HS-5 (cell line): Measurements from ENCODE around the gene TXN.
"Not testable (repeated sequence)": the region's sequence is repeated elsewhere in the genome, so short reads cannot be mapped to it uniquely, and the experiment has no call there.

Experiments
- DNase-seq: peaks from one replicate; pipeline ENCODE4 v3.0.0-alpha.2; 2012; ENCODE audit warnings: low read depth

The TXN gene

GRCh38 chr9:110257097-110257841, 962 bp upstream of the TXN start:
- no peak for DNase-seq

- no peak for DNase-seq
Measured at GRCh38 chr9:110255463-110256379, 586 bp downstream of the TXN start.

- no peak for DNase-seq
Measured at GRCh38 chr9:110255034-110255462, 1.3 kb downstream of the TXN start.

GRCh38 chr9:110254500-110254899, 1.8 kb downstream of the TXN start:
- DNase-seq: no peak

DNA sequence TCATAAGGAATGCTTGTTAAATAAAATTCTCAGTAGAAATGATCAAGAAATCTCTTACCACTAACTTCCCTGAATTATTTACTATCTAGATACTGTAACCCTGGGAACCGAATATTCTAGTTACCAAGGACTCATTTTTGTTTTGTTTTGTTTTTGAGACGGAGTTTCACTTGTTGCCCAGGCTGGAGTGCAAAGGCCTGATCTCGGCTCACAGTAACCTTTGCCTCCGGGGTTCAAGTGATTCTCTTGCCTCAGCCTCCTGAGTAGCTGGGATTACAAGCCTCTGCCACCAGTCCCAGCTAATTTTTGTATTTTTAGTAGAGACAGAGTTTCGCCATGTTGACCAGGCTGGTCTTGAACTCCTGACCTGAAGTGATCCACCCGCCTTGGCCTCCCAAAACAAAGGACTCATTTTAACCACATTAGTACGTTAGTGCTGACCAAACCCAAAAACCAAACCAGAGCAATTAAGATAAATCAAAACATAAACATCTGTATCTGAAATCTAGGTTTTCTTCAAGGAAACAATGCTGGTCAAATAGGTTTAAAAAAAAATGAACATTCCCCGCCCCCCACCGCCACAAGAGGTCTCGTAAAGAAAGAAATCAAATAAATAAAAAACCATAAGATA, 3.7 kb downstream of the TXN start:
- DNase-seq: no peak

GRCh38 chr9:110251770-110252169, 4.5 kb downstream of the TXN start:
- not testable (repeated sequence) for DNase-seq

DNA sequence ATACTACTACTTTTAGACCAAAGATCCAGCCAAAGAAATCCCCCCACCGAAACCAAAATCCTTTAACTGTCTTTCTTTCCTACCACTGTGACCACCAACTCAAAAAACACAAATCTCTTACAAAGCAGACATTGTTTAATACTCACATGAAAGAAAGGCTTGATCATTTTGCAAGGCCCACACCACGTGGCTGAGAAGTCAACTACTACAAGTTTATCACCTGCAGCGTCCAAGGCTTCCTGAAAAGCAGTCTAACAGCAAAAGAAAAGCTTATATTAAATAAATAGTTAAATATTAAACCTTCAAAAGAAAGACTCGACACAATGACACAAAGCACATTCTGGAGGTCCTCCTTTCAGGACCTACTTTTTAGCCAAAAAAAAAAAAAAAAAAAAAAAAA, 5.1 kb downstream of the TXN start:
- no peak for DNase-seq

DNA sequence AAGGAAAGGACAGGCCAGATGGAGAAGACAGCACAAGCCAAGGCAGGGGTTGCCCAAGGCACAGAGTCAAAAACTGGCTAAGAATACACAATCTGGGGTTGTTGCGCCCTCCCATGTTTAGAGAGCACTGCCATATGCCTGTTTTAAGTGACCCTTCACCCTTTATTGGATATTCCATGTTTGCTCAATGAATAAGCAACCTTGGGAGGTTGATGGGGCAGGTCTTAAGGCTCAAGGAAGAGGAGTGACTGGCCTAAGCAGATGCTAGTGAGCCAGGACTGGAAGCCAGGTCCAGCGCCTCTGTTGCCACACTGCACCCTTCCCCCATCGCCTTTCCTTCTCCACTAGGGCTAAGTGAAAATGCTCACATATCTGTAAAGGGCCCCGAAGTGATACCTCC, 6.7 kb downstream of the TXN start:
- DNase-seq: no peak

GRCh38 chr9:110248361-110248760, 7.9 kb downstream of the TXN start:
- no peak for DNase-seq

DNA sequence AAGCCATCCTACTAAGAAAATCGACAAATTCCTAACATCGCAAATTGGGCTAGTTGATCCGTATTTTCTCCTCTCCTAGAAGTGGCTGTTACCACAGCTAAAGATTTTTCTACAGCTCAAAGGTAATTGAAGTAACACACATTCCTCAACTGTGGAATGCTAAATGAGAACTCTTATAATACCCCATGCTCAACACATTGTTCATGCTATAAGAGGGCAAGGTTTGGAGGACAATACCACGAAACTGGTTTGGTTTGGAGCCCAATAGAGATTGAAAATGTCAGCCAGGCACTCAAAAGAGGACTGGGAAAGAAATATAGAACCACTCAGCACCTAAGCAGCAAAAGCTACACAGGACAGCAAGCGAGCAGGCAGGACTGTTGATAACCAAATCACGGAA, 10.1 kb downstream of the TXN start:
- DNase-seq: no peak

DNA sequence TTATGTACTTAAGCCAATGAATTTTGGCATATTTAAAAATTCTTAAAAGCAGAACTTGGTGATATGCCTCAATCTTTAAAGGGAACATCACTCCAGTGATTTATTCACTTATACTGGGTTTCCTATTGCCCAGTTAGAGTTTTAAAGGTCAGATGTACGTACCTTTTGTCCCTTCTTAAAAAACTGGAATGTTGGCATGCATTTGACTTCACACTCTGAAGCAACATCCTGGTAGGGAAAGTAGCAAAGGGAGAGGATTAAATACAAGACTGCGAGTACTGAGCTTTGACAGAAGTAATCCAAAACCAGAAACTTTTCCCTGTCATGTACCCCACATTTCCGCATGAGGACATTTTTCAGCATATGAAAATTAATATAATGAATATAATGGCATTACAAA, 11.7 kb downstream of the TXN start:
- no peak for DNase-seq

GRCh38 chr9:110241858-110242321, 14.4 kb downstream of the TXN start:
- no peak for DNase-seq

DNA sequence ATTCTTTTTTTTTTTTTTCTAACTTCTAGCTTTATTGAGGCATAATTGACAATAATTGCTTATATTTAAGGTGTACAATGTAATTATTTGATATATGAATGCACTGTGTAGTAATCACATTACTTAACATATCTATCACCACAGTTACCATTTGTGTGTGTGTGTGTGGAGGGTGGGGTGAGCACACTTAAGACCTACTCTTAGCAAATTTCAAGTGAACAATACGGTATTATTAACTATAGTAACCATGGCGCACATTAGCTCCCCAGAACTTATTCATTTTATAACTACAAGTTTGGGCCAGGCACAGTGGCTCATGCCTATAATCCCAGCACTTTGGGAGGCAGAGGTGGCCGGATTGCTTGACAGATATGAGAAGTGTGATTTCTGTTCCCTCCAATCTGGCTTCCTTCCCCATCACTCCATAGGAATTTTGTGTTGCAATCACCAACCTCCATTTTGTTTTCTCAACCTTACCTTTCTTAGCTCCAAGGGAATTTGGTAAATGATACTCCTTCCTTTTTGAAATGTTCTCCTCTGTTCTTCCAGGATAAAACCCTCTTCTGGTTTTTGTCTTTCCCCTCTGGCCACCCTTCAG, 14.9 kb downstream of the TXN start:
- no peak for DNase-seq

GRCh38 chr9:110240198-110240597, 16.1 kb downstream of the TXN start:
- no peak for DNase-seq

- DNase-seq: no peak
Measured at GRCh38 chr9:110228321-110228720, 28.0 kb downstream of the TXN start.

- DNase-seq: no peak
Measured at GRCh38 chr9:110224583-110224982, 31.7 kb downstream of the TXN start.

GRCh38 chr9:110220809-110221208, 35.5 kb downstream of the TXN start:
- no peak for DNase-seq

GRCh38 chr9:110217656-110218099, 38.6 kb downstream of the TXN start:
- DNase-seq: peak; percentile 31

GRCh38 chr9:110214586-110215355, 41.5 kb downstream of the TXN start:
- DNase-seq: no peak

GRCh38 chr9:110214090-110214489, 42.2 kb downstream of the TXN start:
- DNase-seq: no peak

GRCh38 chr9:110213413-110214044, 42.8 kb downstream of the TXN start:
- DNase-seq: no peak
